ENCODE measurements around the gene IRF8. TPM values are rescaled to one million over a fixed set of nuclear protein-coding genes. Genes with fewer than 3 reads are reported as not detected.

The IRF8 gene
- total RNA-seq, 4 donors from 2014 or later: 1.5 to 3.1 (median 2.8) TPM

DNA sequence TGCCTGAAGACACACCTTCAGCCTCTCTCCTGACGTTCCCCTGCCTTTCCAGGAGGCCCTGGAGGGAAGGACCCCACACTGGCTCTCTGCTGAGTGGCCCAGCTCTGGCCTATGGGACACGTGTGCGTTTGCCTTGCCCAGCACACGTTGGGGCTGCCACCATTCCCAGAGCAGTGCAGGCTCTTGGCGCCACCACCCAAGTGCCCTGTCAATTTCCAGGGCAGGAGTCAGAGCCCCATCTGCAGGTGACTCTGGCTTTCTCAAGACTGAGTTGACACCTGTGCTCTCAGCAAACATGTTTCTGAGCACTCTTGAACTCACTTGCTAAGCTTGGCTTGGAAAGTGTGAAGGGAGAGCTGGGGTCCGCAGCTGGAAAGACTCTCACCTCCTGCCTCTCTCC lies 4.7 kb upstream of the IRF8 start:
- intact Hi-C loops (cut with DNase I; ENCODE audit: low total_unique reads): no loop called here
- H3K9me3 ChIP-seq: no peaks in the 10 kb centered on the region
- DNase-seq (no peak), ATAC-seq (no peak)
- peaks cover 29 to 35% (median 29%) of the 10 kb centered on the region in 3 donors for H3K27me3 ChIP-seq
- no peak overlapping the region for H3K4me3 ChIP-seq
- no peaks in the 10 kb centered on the region for H3K4me1 ChIP-seq
- in situ Hi-C loops (cut with MboI; ENCODE audit: low sequenced_read_pairs in 4 of 4): no loop called here
- H3K36me3 ChIP-seq: no peaks in the 10 kb centered on the region
- TF ChIP-seq POLR2A (IDR thresholded peaks at IDR 0.05): no peak
- TF ChIP-seq, protein P1, sequence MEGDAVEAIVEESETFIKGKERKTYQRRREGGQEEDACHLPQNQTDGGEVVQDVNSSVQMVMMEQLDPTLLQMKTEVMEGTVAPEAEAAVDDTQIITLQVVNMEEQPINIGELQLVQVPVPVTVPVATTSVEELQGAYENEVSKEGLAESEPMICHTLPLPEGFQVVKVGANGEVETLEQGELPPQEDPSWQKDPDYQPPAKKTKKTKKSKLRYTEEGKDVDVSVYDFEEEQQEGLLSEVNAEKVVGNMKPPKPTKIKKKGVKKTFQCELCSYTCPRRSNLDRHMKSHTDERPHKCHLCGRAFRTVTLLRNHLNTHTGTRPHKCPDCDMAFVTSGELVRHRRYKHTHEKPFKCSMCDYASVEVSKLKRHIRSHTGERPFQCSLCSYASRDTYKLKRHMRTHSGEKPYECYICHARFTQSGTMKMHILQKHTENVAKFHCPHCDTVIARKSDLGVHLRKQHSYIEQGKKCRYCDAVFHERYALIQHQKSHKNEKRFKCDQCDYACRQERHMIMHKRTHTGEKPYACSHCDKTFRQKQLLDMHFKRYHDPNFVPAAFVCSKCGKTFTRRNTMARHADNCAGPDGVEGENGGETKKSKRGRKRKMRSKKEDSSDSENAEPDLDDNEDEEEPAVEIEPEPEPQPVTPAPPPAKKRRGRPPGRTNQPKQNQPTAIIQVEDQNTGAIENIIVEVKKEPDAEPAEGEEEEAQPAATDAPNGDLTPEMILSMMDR (IDR thresholded peaks at IDR 0.05 in 4 of 5, conservative IDR thresholded peaks at IDR 0.05 in 1 of 5): no peak
- H3K27ac ChIP-seq: no peak overlapping the region

DNA sequence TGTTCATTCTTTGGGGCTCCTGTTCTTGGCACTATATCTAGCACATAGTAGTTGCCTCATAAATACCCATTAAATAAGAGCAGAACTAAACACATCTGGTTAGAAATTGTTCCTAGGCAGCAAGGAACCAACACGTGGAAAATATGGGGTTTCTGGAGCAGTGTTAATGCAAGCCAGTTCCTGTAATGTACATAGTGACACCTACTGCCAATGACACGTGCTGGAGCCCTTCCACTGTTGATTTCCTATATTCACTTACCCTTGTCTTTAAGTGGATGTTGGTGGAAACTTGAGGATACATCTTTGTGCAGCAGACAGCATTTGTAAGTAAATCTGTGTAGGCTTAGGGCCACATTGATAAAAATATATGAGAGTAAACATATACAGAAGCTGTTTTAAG lies 1.6 kb upstream of the IRF8 start:
- intact Hi-C loops (cut with DNase I; ENCODE audit: low total_unique reads): no loop called here
- no peak overlapping the region for H3K4me3 ChIP-seq
- H3K27ac ChIP-seq: no peak overlapping the region
- no peak for ATAC-seq
- peaks cover 42 to 53% (median 46%) of the 10 kb centered on the region in 3 donors for H3K27me3 ChIP-seq
- H3K4me1 ChIP-seq: no peaks in the 10 kb centered on the region
- TF ChIP-seq, protein P1 (IDR thresholded peaks at IDR 0.05 in 4 of 5, conservative IDR thresholded peaks at IDR 0.05 in 1 of 5): no peak
- no peak for TF ChIP-seq POLR2A (IDR thresholded peaks at IDR 0.05)
- in situ Hi-C loops (cut with MboI; ENCODE audit: low sequenced_read_pairs in 4 of 4): no loop called here
- no peaks in the 10 kb centered on the region for H3K9me3 ChIP-seq
- no peak for DNase-seq
- no peaks in the 10 kb centered on the region for H3K36me3 ChIP-seq

DNA sequence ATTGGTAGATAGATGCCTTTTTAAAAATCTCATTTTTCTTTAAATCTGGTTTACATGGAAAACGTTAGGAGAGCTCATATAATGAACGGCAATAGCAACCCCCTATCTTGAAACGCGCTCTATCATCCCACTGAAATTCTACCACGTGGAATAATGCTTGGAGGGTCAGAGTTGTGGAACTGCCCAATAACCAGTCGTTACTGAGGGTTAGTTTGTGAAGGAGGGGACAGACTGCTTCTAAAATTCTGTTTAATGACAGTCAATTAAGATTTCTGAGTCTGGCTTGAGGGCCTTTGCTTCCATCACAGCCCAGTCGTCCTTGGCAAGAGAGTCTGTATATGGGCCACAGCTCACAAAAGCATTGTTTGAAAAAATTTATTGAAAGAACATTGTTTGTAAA lies 482 bp downstream of the IRF8 start:
- no peak overlapping the region for H3K27ac ChIP-seq
- no peaks in the 10 kb centered on the region for H3K9me3 ChIP-seq
- DNase-seq (no peak), ATAC-seq (no peak)
- in situ Hi-C loops (cut with MboI; ENCODE audit: low sequenced_read_pairs in 4 of 4) (no loop called here), intact Hi-C loops (cut with DNase I; ENCODE audit: low total_unique reads) (no loop called here)
- no peaks in the 10 kb centered on the region for H3K4me1 ChIP-seq
- H3K27me3 ChIP-seq: peaks cover 36 to 59% (median 54%) of the 10 kb centered on the region in 3 donors
- H3K36me3 ChIP-seq: no peaks in the 10 kb centered on the region
- no peak for TF ChIP-seq POLR2A (IDR thresholded peaks at IDR 0.05)
- TF ChIP-seq, protein P1 (IDR thresholded peaks at IDR 0.05 in 4 of 5, conservative IDR thresholded peaks at IDR 0.05 in 1 of 5): no peak
- peak overlapping the region in 3 of 4 donors; percentile 39 to 48 (median 47) for H3K4me3 ChIP-seq

- Histone ChIP-seq H3K27ac (no peak overlapping the region), H3K4me3 (peak overlapping the region in 1 of 4 donors; percentile 48), H3K27me3 (peaks cover 33 to 59% (median 54%) of the 10 kb centered on the region in 3 donors), H3K4me1 (no peaks in the 10 kb centered on the region), H3K9me3 (no peaks in the 10 kb centered on the region), H3K36me3 (no peaks in the 10 kb centered on the region)
- TF ChIP-seq, protein P1 (IDR thresholded peaks at IDR 0.05 in 4 of 5, conservative IDR thresholded peaks at IDR 0.05 in 1 of 5): no peak
- no peak for TF ChIP-seq POLR2A (IDR thresholded peaks at IDR 0.05)
- DNase-seq (no peak), ATAC-seq (no peak)
- intact Hi-C loops (cut with DNase I; ENCODE audit: low total_unique reads) (no loop called here), in situ Hi-C loops (cut with MboI; ENCODE audit: low sequenced_read_pairs in 4 of 4) (no loop called here)
Observed at GRCh38 chr16:85900027-85900792, 1.2 kb downstream of the IRF8 start.

Measured in gastrocnemius medialis (tissue), 4 donors.